HepG2 (cell line): ENCODE data around the gene APLP1. TPM values are rescaled to one million over a fixed set of nuclear protein-coding genes. Genes with fewer than 3 reads are reported as not detected.

Source experiments
- ATAC-seq: fragments of 200-7000 bp; cut with Tn5 transposase; 3 replicates; pipeline ENCODE4 v1.9.1; 2020; ENCODE audit warnings: mild to moderate bottlenecking, moderate library complexity
- BruUV-seq: library from RNA; stranded (reverse); fragments of 400-500 nt; replicated peaks from 2 replicates; lab custom pipeline; 2021; lab: Mats Ljungman, UMichigan
- CTCF ChIA-PET: fragments of 300-600 bp; formaldehyde crosslinking; extraction: SDS; loops from one replicate; lab custom pipeline; 2021; ENCODE audit warnings: low total read pairs, inconsistent platforms, low intra/inter-chr PET ratio; lab: Yijun Ruan, JAX
- POLR2A ChIA-PET: fragments of 350-600 bp; sonication (Branson Sonifier 250); formaldehyde crosslinking; loops from one replicate; lab custom pipeline; 2020; ENCODE audit warnings: antibody characterized with exemption, inconsistent platforms; lab: Yijun Ruan, JAX
- DNase-seq: peaks from one replicate; pipeline ENCODE4 v3.0.0-alpha.2; 2015; ENCODE audit warnings: low spot score
- FAIRE-seq: peaks from 3 replicates; lab custom pipeline; 2011; peaks lifted over from hg19 to GRCh38; lab: Jason Lieb, UNC
- H2AFZ ChIP-seq: one replicate; pipeline ENCODE4 v1.6.1; 2011; ENCODE audit warnings: low read length, inconsistent platforms
- H3K27ac ChIP-seq: fragments of 300-600 bp; 3 replicates; pipeline ENCODE4 v1.8.0; 2011; ENCODE audit warnings: mixed run types, mild to moderate bottlenecking, mixed read lengths, low read length, inconsistent platforms; ENCODE audit not compliant: insufficient read depth; ENCODE audit errors: extremely low read length
- H3K27me3 ChIP-seq, 2 experiments: fragments of 200-600 bp in 1 of 2; 2 replicates in 1 of 2; 3 replicates in 1 of 2; pipeline versions ENCODE4 v1.6.0 to v1.8.0; 2011; ENCODE audit warnings: low read length in 2 of 2, mild to moderate bottlenecking in 2 of 2, moderate library complexity in 2 of 2, inconsistent platforms in 1 of 2; ENCODE audit not compliant: insufficient read depth in 2 of 2, control insufficient read depth in 1 of 2
- H3K36me3 ChIP-seq, 2 experiments: fragments of 200-600 bp in 1 of 2; replicated peaks in 1 of 2; 2 replicates in 1 of 2; 3 replicates in 1 of 2; pipeline versions ENCODE4 v1.5.1 to v1.8.0; 2011; ENCODE audit warnings: low read length in 2 of 2, inconsistent platforms in 1 of 2; ENCODE audit not compliant: insufficient read depth in 2 of 2, control insufficient read depth in 1 of 2
- H3K4me1 ChIP-seq: 2 replicates; pipeline ENCODE4 v1.5.1; 2012; ENCODE audit warnings: low read length, inconsistent platforms; ENCODE audit not compliant: insufficient read depth
- H3K4me2 ChIP-seq: 2 replicates; pipeline ENCODE4 v1.6.0; 2011; ENCODE audit warnings: low read depth, low read length, inconsistent platforms
- H3K4me3 ChIP-seq, 3 experiments: fragments of 200-600 bp in 1 of 3; sonication (generic), shearing (Covaris generic) in 1 of 3; replicated peaks in 1 of 3; 2 replicates each; pipeline ENCODE4 v1.5.1; 2011 to 2016; ENCODE audit warnings: low read length in 3 of 3, inconsistent platforms in 2 of 3, low read depth in 2 of 3, mild to moderate bottlenecking in 2 of 3, control low read depth in 1 of 3, mixed read lengths in 1 of 3; ENCODE audit not compliant: insufficient read depth in 1 of 3
- H3K79me2 ChIP-seq: one replicate; pipeline ENCODE4 v1.6.1; 2011; ENCODE audit warnings: low read length, inconsistent platforms; ENCODE audit not compliant: insufficient read depth
- H3K9ac ChIP-seq: 2 replicates; pipeline ENCODE4 v1.6.0; 2011; ENCODE audit warnings: mild to moderate bottlenecking, low read depth, low read length, inconsistent platforms; ENCODE audit not compliant: insufficient read depth
- H3K9me3 ChIP-seq: 2 replicates; pipeline ENCODE4 v1.5.1; 2012; ENCODE audit warnings: mild to moderate bottlenecking, low read length
- H4K20me1 ChIP-seq: 2 replicates; pipeline ENCODE4 v1.6.0; 2011; ENCODE audit warnings: inconsistent platforms, mild to moderate bottlenecking, low read length, moderate library complexity; ENCODE audit not compliant: insufficient read depth
- DR1 ChIP-seq: sonication (generic); formaldehyde crosslinking; IDR thresholded peaks from 2 replicates; pipeline ENCODE4 v1.8.0; 2021; ENCODE audit warnings: mild to moderate bottlenecking, missing genetic modification reagents, inconsistent platforms
- ERF ChIP-seq: IDR thresholded peaks from 2 replicates; pipeline ENCODE4 v1.6.1; 2018; ENCODE audit warnings: missing biosample characterization, missing genetic modification reagents
- HNF4G ChIP-seq, 2 experiments: sonication (generic) in 1 of 2; formaldehyde crosslinking in 1 of 2; IDR thresholded peaks; 2 replicates each; pipeline versions ENCODE4 v1.4.0 to v1.6.1; 2011 to 2020; ENCODE audit warnings: borderline replicate concordance in 2 of 2, low read depth in 2 of 2, mild to moderate bottlenecking in 2 of 2, low read length in 1 of 2, missing genetic modification reagents in 1 of 2, moderate library complexity in 1 of 2
- LCORL ChIP-seq, 2 experiments: fragments of 450-650 bp in 1 of 2; sonication (generic) in 1 of 2; formaldehyde crosslinking in 1 of 2; IDR thresholded peaks; 2 replicates each; pipeline versions ENCODE4 v1.5.0 to v1.6.1; 2017 to 2020; ENCODE audit warnings: antibody characterized with exemption in 1 of 2, missing genetic modification reagents in 1 of 2
- NR2C2 ChIP-seq: sonication (generic); formaldehyde crosslinking; IDR thresholded peaks from 2 replicates; pipeline ENCODE4 v1.4.0; 2020; ENCODE audit warnings: missing genetic modification reagents, mild to moderate bottlenecking, moderate library complexity, borderline replicate concordance
- POLR2A ChIP-seq, 2 experiments: IDR thresholded peaks; 2 replicates each; pipeline ENCODE4 v1.6.1; 2011; ENCODE audit warnings: low read depth in 2 of 2, low read length in 2 of 2, mild to moderate bottlenecking in 1 of 2, moderate library complexity in 1 of 2; ENCODE audit not compliant: insufficient read depth in 1 of 2
- RAD51 ChIP-seq: fragments of 450-650 bp; IDR thresholded peaks from 2 replicates; pipeline ENCODE4 v1.6.1; 2016; ENCODE audit warnings: borderline replicate concordance
- TBP ChIP-seq: sonication (generic); formaldehyde crosslinking; IDR thresholded peaks from 2 replicates; pipeline ENCODE4 v1.5.0; 2020; ENCODE audit warnings: missing genetic modification reagents
- TCF12 ChIP-seq, 2 experiments: fragments of 450-650 bp in 1 of 2; sonication (generic) in 1 of 2; formaldehyde crosslinking in 1 of 2; IDR thresholded peaks; 2 replicates each; pipeline versions ENCODE4 v1.6.1 to v1.8.0; 2017 to 2022; ENCODE audit warnings: antibody characterized with exemption in 1 of 2, mild to moderate bottlenecking in 1 of 2, missing genetic modification reagents in 1 of 2, moderate library complexity in 1 of 2
- ZBED4 ChIP-seq: sonication (generic); formaldehyde crosslinking; IDR thresholded peaks from 2 replicates; pipeline ENCODE4 v1.4.0; 2020; ENCODE audit warnings: missing genetic modification reagents, borderline replicate concordance
- ZFX ChIP-seq: sonication (generic); formaldehyde crosslinking; IDR thresholded peaks from 2 replicates; pipeline ENCODE4 v1.4.0; 2020; ENCODE audit warnings: mild to moderate bottlenecking, low read depth, missing genetic modification reagents, moderate library complexity
- ZFY ChIP-seq: sonication (generic); formaldehyde crosslinking; IDR thresholded peaks from 2 replicates; pipeline ENCODE4 v1.4.0; 2020; ENCODE audit warnings: missing genetic modification reagents
- ZNF124 ChIP-seq: sonication (generic); formaldehyde crosslinking; IDR thresholded peaks from 2 replicates; pipeline ENCODE4 v1.4.0; 2020; ENCODE audit warnings: missing genetic modification reagents
- WGBS: methylation state at CpG from one replicate; pipeline ENCODE4 v1.1.6; 2017; ENCODE audit warnings: low lambda C conversion rate; 5-methylcytosine and 5-hydroxymethylcytosine counted together
- in situ Hi-C: cut with HindIII; loops from 2 replicates; pipeline ENCODE4 v1.10.0; 2017; ENCODE audit warnings: low pct_unique_long_range_greater_than_20kb; ENCODE audit not compliant: extremely low pct_ligation_motif_present
- intact Hi-C: fragments of 100-400 bp; cut with micrococcal nuclease; formaldehyde crosslinking; loops from one replicate; pipeline ENCODE4 v1.10.0; 2022; ENCODE audit not compliant: unreplicated experiment
- polyA plus RNA-seq, 8 experiments: library from polyadenylated mRNA; depleted of rRNA in 3 of 8; stranded (reverse) in 7 of 8; unstranded in 1 of 8; fragments of >200 nt; fragmentation: Illumina TruSeq in 4 of 8; extraction: Trizol in 4 of 8; gene quantifications; 2 replicates each; pipeline versions ENCODE4 v1.2.1 to v1.2.3, GENCODE V29; 2011 to 2016; ENCODE audit warnings: low read depth in 4 of 8, missing spikeins in 1 of 8, mixed read lengths in 1 of 8; ENCODE audit not compliant: insufficient read depth in 1 of 8
- total RNA-seq, 5 experiments: library from RNA; depleted of rRNA; stranded (reverse); fragments of >200 nt; fragmentation: Illumina TruSeq; extraction: Trizol; gene quantifications; 2 replicates each; pipeline ENCODE4 v1.2.3, GENCODE V29; 2016; ENCODE audit warnings: low read depth in 1 of 5
- TF ChIP-seq, protein P1 (sequence below): sonication (generic); formaldehyde crosslinking; IDR thresholded peaks from 2 replicates; pipeline ENCODE4 v1.8.0; 2022; ENCODE audit warnings: mild to moderate bottlenecking, missing genetic modification reagents
- TF ChIP-seq, protein P2 (sequence below): sonication (generic); formaldehyde crosslinking; IDR thresholded peaks from 2 replicates; pipeline ENCODE4 v1.8.0; 2022; ENCODE audit warnings: missing genetic modification reagents, mild to moderate bottlenecking, borderline replicate concordance

The APLP1 gene
- total and polyA plus RNA-seq, 2 of the 13 experiments (the other 11 are each of a cell fraction or from before 2014, with no cell fraction given), result 2.0 to 2.9 TPM

DNA sequence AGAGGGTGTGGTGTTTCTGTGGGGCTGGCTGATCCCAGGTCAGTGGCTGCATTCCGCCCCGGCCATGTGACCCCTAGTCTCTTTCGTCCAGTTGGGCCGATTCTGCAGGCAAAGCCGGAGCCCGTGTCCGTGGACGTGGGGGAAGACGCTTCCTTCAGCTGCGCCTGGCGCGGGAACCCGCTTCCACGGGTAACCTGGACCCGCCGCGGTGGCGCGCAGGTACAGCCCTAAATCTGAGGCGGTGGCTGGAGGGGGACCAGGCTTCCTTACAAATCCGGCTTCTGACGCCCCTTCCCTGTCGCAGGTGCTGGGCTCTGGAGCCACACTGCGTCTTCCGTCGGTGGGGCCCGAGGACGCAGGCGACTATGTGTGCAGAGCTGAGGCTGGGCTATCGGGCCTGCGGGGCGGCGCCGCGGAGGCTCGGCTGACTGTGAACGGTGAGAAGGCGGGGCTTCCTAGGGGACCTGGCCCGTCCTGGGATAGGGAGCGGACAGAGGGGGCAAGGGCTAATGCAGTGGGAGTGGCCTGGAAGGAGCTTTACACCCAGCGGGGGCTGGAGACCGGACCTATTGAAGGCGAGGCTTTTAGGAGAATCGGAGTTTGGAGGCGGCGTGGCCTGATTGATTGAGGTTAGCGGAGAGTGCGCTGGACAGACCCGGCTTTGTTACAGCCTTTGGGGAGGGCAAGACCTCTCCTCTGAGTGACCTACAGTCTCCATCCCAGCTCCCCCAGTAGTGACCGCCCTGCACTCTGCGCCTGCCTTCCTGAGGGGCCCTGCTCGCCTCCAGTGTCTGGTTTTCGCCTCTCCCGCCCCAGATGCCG lies 7.3 kb upstream of the APLP1 start:
- Histone ChIP-seq H3K9ac (peak overlapping the region; percentile 24; the same call in 1 of the 2 replicates), H3K27ac (no peak overlapping the region), H2AFZ (no peak overlapping the region), H3K79me2 (no peaks in the 10 kb centered on the region), H3K36me3 (no peaks in the 10 kb centered on the region), H3K4me3 (peak overlapping the region; percentile 41 to 70 (median 50)), H3K4me2 (peak overlapping the region; percentile 92), H3K27me3 (peaks cover 6 to 39% of the 10 kb centered on the region in 2 experiments), H3K4me1 (peaks cover 39% of the 10 kb centered on the region), H3K9me3 (no peaks in the 10 kb centered on the region), H4K20me1 (no peaks in the 10 kb centered on the region)
- WGBS, result 15% methylated on average over 21 of the region's 55 CpGs
- CTCF ChIA-PET, result no interaction called here
- FAIRE-seq (peak; percentile 83), DNase-seq (peak; percentile 89), ATAC-seq (peak; percentile 92)
- BruUV-seq, result no TSS peak
- in situ Hi-C loops, result no loop called here
- intact Hi-C loops, result loop anchor here (5.0 kb wide), 1 partner anchor 49 kb away; the partner anchor contains the start of gene PRODH2
- POLR2A ChIA-PET, result interaction anchor here (0.7 to 1.1 kb wide), 4 partner anchors 15 to 113 kb away, joined by 3 to 4 read pairs (median 3); partner anchors contain the start of genes LIN37 and PRODH2
- TF ChIP-seq RAD51, result no peak
- TF ChIP-seq ZNF124, result no peak
- TF ChIP-seq POLR2A (IDR thresholded peaks at IDR 0.05; ENCODE audit: insufficient read depth in 1 of 2, low read depth in 2 of 2, low read length in 2 of 2), result 0 out of 4 replicates have a peak, but pooled peaks of 1 of the 2 experiments have one; percentile 27
- TF ChIP-seq TCF12 (IDR thresholded peaks at IDR 0.05), result no peak
- 0 out of 2 replicates have a peak, but pooled peaks have one; percentile 46 for TF ChIP-seq TCF12 (CRISPR knock-in tag; IDR thresholded peaks at IDR 0.05)
- peak; percentile 54; the same call in 1 of the 2 replicates for TF ChIP-seq ZBED4 (CRISPR knock-in tag)
- peak; percentile 55; the same call in 1 of the 2 replicates for TF ChIP-seq ZFY
- TF ChIP-seq ERF (CRISPR knock-in tag), result 0 out of 2 replicates have a peak, but pooled peaks have one; percentile 50
- TF ChIP-seq DR1, result peak; percentile 39; the same call in 1 of the 2 replicates
- TF ChIP-seq NR2C2 (CRISPR knock-in tag), result 0 out of 2 replicates have a peak, but pooled peaks have one; percentile 27
- TF ChIP-seq HNF4G (IDR thresholded peaks at IDR 0.05; ENCODE audit: borderline replicate concordance, low read depth, low read length), result peak; percentile 22; the same call in 1 of the 2 replicates
- no peak for TF ChIP-seq HNF4G (CRISPR knock-in tag; IDR thresholded peaks at IDR 0.05; ENCODE audit: borderline replicate concordance, low read depth)
- peak; percentile 38; the same call in 1 of the 2 replicates for TF ChIP-seq ZFX (CRISPR knock-in tag)
- no peak for TF ChIP-seq LCORL (IDR thresholded peaks at IDR 0.05)
- TF ChIP-seq LCORL (CRISPR knock-in tag; IDR thresholded peaks at IDR 0.05), result peak; percentile 57; the same call in 1 of the 2 replicates
- TF ChIP-seq, protein P1, sequence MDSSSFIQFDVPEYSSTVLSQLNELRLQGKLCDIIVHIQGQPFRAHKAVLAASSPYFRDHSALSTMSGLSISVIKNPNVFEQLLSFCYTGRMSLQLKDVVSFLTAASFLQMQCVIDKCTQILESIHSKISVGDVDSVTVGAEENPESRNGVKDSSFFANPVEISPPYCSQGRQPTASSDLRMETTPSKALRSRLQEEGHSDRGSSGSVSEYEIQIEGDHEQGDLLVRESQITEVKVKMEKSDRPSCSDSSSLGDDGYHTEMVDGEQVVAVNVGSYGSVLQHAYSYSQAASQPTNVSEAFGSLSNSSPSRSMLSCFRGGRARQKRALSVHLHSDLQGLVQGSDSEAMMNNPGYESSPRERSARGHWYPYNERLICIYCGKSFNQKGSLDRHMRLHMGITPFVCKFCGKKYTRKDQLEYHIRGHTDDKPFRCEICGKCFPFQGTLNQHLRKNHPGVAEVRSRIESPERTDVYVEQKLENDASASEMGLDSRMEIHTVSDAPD, result no peak
- TF ChIP-seq TBP (CRISPR knock-in tag), result no peak
- TF ChIP-seq, protein P2, sequence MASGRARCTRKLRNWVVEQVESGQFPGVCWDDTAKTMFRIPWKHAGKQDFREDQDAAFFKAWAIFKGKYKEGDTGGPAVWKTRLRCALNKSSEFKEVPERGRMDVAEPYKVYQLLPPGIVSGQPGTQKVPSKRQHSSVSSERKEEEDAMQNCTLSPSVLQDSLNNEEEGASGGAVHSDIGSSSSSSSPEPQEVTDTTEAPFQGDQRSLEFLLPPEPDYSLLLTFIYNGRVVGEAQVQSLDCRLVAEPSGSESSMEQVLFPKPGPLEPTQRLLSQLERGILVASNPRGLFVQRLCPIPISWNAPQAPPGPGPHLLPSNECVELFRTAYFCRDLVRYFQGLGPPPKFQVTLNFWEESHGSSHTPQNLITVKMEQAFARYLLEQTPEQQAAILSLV (CRISPR knock-in tag), result peak; percentile 25; the same call in 1 of the 2 replicates
